GM21717 (cell line): ENCODE results near the gene GREB1.

ENCODE experiments used
- ATAC-seq: cut with Tn5 transposase; IDR thresholded peaks from one replicate; pipeline ENCODE4 v1.9.1; 2021; ENCODE audit warnings: mild to moderate bottlenecking, moderate library complexity; ENCODE audit not compliant: unreplicated experiment

The GREB1 gene

DNA sequence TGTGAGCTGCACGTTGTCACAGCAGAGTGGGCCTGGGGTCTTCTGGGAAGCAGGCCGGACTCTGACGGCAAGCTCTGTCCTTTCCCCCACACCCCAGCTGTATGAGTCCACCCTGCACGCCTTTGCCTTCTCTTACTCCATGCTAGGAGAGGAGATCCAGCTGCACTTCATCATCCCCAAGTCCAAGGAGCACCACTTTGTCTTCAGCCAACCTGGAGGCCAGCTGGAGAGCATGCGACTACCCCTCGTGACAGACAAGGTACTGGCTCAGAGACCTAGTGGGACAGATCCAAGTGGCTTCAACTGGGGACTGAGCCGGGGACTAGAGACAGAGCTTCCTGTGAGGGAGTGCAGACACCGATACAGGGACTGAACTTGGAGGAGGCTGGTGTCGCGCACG lies 96.0 kb downstream of the GREB1 start:
- ATAC-seq, result no peak

DNA sequence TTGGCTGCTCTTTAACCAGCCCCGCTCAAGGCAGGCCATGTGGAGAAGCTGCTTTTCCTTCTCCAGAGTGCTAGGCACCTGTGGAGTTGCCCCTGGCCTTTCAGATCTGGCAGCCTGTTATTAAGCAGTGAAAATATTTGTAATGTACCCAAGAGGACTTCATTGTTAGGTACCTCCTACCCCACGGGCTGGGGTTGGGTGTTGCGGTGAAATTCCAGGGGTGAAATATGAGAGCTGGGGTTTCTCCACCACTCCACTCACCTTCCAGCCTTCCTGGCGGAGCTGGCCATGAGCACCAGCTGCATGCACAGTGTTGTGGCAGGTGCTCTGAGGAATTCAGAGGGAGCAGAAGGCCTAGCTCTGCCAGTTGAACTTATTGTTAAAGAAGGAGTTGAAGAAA lies 97.0 kb downstream of the GREB1 start:
- ATAC-seq, result no peak

DNA sequence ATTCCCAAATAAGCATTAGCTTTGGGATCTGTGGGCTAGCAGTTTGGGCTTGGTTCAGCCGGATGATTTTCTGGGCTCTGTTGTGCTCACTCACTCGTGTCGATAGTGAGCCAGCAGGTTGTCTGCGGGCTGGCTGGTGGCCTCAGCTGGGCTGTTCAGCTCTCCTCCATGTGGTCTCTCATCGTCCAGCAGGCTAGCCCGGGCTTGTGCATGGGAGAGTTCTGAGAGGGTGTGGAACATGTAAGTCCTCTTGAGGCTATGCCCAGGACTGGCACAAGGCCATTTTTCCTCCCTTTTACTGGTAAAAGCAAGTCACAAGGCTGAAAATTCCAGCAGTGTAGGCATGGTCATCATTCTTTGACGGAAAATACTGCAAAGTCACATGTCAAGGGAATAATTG lies 97.6 kb downstream of the GREB1 start:
- no peak for ATAC-seq

DNA sequence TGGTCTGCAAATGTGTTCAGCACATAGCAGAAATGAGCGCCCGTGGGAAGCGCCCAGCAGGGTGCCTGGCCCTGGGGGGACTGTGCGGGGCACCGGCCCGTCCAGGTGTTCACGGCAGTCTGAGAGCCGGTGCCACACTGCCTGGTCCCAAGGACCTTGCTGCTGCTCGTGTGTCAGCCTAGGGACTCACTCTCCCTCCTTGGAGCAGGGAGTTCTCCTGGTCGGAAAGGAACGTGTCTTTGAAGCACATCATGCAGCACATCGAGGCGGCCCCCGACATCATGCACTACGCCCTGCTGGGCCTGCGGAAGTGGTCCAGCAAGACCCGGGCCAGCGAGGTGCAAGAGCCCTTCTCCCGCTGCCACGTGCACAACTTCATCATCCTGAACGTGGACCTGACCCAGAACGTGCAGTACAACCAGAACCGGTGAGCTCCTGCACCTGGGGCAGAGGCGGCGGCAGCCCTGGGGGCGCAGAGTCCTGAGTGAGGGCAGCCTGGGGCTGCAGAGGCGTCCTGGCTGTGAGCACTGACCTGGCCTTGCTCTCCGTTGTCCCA lies 100.2 kb downstream of the GREB1 start:
- ATAC-seq, result no peak

DNA sequence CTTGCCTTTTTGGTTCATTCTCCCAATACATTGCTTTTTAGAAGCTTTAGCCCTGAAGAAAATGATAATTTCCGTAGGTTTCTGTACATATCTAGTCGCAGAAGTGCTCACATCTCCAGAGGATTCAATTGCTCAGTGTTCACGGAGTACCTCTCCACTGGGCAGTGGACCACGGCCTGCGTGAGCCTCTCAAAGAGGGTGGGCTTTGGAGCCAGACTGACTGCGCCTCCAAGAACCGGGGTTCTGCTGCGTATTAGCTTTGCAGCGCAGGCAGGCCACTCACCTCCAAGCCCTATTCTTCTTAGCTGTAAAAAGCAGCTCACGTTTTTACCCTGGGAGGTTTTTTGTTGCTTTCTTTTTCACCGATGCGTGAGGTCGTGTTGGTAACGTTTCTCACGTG lies 100.7 kb downstream of the GREB1 start:
- ATAC-seq, result no peak

DNA sequence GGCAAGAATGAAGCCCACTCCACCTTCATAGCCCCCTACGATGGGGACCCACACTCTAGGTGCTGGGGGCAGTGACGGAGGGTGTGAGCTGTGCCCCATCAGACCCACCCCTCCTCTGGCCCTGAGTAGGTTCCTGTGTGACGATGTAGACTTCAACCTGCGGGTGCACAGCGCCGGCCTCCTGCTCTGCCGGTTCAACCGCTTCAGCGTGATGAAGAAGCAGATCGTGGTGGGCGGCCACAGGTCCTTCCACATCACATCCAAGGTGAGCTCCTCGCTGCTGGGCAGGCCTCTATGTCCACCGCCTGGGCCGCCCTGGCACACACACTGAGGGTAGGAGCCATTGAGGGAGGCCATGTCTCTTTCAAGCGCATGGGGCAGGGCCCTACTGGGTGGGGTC lies 101.3 kb downstream of the GREB1 start:
- no peak for ATAC-seq

DNA sequence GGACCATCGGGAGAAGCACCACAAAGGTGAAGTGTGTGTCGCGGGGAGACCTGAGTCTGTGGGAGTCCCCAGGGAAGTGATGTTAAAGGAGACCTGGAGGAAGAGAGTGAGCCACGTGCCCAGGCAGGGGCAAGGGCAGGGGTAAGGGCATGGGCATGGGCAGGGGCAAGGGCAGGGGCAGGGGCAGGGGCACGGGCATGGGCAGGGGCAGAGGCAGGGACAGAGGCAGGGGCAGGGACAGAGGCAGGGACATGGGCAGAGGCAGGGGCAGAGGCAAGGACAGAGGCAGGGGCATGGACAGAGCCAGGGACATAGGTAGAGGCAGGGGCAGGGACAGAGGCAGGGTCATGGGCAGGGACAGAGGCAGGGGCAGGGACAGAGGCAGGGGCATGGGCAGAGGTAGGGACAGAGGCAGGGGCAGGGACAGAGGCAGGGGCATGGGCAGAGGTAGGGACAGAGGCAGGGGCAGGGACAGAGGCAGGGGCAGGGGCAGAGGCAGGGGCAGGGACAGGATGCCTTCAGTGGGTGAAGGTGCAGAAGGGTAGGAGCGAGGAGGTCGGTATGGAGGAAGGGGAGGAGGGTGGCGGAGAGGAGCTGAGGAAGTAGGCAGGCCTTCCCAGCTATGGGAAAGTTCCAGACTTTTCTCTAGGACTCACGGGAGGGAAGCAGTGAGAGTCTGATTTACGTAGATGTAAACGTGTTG lies 102.9 kb downstream of the GREB1 start:
- no peak for ATAC-seq

DNA sequence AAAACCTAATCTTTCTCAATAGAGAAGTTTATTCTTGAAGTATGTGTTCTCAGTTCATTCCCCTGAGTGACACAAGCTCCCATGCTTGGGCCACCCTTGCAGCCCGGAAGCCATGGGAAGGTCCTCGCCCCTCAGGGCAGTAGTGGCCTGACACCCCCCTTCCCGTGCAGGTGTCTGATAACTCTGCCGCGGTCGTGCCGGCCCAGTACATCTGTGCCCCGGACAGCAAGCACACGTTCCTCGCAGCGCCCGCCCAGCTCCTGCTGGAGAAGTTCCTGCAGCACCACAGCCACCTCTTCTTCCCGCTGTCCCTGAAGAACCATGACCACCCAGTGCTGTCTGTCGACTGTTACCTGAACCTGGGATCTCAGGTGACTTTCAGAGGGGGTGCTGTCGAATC lies 103.7 kb downstream of the GREB1 start:
- no peak for ATAC-seq

DNA sequence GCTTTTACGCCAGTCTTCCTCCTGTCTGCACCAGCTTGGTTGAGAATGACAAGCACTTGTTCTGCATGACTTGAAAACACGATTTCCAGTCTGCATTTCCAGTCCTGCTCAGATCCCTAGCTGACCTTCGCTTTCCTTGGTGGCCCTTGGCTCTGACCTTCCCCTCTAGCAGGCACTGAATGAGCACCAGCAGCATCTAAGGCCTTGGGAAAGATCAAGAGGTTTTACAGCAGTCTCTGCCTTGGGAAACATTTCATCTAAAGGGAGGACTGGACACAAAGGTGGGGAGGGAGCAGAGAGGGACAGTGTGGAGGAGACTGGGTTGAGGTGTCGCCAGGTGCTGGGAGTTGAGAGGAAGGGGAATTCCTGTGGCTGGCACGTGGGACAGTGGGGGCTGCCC lies 105.7 kb downstream of the GREB1 start:
- ATAC-seq, result no peak

DNA sequence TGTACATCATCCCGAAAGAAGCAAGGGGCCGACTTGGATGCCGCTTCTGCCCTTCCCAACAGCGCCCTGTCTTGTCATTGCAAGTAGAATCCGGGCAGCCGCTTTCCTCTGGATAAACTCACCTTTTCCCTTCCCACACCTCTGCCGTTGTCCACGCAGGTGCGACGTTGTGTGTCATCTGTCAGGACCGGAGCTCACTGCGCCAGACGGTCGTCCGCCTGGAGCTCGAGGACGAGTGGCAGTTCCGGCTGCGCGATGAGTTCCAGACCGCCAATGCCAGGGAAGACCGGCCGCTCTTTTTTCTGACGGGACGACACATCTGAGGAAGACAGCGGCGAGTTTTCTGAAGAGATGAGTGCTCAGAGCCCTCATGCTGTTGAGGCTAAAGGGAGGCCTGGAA lies 106.3 kb downstream of the GREB1 start:
- ATAC-seq, result no peak

DNA sequence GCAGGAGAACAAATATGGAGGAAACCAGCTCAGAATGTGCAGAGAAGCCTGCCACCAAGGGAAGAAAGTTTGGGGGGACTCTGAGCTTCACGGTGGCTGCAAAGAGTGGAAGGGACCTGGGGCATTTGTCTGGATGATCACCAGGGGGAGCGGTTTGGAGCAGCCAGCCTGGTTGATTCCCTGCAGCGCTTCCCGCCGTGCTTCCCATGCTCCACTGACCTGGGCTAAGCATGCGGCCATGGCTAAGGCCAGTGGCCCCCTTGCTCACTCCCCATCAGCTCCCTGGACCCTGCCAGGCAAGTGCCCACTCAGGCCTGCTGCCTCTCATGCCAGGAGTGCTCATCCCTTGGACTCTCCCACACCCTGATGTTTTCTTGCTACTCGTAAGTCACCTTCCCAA lies 109.1 kb downstream of the GREB1 start:
- ATAC-seq, result no peak

DNA sequence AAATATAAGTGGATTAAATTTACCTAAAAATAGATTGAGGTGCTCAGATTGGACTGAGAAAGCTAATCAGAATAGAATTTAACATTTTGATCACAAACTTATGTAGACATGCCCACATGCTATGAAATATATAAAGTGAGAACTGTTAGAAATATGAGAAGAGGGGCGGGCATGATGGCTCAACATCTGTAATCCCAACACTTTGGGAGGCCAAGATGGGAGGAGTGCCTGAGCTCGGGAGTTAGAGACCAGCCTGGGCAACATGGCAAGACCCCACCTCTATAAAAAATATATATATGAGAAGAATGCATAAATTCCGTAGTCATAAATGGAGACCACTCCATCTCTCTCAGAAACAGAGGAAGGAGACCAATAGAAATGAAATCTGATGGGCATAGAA lies 110.4 kb downstream of the GREB1 start:
- ATAC-seq, result no peak

DNA sequence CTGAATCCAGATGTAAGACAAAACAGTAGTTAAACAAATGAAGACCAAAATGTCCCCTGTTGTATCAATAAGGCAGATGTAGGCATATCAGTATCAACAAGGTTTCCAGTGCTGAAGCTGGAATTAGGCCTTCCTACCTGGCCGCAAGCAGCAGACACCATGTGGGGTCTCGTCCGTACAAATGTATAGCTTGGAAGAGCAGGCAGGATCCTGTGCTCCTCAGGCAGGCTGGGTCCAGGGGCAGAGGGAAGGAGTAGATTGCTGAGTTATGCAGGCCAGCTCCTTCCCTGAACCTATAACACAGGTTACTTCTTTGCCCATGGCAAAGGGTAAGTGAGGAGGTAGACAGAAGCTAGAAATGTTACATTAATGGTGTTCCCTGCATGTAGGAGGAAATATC lies 112.7 kb downstream of the GREB1 start:
- ATAC-seq, result no peak

DNA sequence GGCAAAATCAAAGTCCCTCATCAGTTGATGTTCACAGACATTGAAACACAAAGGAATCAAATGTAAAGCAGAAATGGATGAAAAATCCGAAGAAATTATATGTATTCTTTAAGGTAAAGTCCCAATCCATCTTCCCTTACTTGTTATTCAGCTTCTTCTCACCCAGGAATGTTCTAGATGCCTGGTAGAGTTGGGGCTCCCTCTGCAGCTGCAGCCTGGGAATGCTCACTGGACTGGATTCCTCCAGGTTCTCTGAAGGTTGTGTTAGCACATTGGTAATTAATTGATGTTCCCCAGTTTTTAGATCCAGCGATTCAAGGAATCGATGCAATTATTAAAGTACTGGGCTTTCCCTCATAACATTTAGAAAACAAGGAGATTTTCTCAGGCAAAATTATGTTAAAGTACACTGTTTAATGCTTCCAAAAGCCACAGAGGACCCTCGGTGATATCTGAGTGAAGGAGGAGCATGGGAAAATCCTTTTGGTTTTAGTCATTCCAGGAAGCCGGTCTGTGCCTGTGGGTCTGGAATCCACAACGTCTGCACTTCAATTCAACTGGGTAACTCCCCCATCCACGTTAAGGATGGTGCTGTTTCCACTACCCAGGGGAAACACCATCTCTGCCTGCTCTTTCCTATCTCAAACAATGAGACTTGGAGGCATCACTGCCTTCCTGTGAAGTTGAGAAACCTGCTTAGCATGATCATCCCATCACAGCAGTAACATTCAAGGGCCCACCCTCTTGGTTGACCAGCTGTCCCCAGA lies 114.2 kb downstream of the GREB1 start:
- no peak for ATAC-seq

DNA sequence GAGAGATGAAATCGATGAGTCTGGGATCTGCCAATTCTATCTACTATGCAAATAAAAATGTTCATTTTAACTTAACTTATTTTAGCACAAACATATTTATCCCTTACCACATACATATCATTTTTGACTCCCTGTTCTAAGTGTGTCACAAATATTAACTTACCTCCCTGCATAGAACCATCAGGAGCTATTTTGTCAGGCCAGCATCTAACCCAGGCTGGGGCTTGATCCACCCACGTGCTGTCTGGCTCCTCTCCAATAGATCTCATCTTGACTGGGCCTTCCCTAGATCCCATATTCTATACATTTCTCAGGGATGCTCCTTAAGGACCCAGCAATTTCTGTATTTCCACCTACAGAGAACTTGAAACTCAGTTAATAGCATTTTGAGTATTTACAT lies 115.2 kb downstream of the GREB1 start:
- ATAC-seq, result no peak

DNA sequence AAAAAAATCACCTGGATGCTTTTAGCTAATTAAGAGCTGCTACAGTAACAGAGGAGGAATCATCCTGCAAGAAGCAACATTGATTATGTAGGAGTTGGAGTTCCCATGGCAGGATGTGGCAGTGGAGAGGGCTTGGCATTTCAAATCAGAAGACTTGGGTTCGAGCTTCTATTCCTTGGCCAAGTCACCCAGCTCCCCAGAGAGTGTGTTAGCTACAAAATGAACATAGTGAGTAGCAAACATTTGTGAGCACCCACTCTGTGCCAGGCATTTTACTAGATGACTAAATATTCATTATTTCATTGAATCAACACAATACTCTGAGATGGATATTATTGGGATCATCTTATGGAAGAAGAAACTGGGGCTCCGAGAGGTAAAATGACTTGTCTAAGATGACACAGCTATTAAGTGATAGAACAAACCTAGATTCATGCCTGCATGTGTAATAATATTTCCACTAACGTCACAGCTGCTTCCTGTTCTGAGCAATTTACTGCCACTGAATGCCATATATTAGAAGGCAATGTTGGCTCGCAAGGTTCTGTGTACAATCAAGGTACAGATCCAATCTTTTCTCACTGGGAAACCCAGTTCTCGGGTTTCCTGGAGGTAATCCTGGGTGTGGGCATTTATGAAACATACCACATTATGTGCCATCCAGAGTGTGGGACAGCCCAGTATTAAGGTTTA lies 118.2 kb downstream of the GREB1 start:
- no peak for ATAC-seq

DNA sequence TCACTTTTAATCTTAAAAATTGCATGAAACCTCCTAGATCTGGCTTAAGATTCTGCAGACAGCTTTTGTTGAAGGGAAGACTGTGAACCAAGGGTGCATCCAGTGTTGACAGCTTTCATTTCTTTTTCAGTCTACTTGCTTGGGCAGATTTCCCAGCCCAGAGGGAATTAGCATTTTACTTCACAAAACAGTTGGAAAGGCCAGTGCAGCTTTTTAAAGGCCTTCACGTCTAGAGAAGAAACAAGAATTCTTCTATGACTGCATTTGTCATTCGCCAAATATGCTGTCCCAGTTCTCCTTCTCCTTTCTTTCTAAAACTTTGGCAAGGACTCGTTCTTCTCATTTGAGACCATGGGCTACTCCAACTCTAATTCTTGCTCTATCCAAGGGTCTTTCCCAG lies 118.7 kb downstream of the GREB1 start:
- ATAC-seq, result no peak

DNA sequence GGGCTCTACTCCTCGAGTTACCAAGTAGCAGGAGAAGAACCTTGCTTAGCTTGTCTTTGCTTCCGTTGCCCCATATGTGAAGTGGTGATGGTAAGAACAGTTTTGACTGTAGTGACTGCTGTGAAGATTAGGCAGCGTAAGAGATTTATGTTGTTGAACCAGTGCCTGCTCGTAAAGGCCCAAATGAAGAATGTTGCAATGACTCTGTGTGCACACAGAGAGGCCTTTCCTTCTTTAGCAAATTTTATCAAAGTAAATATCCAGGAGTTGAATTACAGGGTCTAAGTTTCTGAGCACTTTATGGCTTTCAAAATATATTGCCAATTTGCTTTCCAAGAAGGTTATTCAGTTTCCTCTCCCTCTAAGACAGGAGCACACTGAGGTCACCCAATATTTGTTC lies 121.7 kb downstream of the GREB1 start:
- no peak for ATAC-seq

DNA sequence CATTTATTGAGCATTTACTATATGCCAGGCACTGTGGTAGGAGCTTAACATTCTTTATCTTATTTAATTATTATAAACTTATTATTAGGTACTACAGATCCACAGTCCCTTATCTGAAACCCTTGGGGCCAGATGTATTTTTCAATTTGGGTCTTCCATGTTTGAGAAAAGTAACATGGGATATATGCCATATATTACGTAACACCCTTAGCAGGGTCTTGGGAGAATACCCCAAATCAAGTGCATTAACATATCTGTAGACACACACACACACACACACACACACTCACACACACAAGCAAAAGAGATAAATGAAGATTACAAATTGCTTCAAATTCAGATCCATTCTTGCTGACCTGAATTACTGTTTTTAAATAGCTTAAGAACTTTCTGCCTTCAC lies 122.4 kb downstream of the GREB1 start:
- no peak for ATAC-seq

DNA sequence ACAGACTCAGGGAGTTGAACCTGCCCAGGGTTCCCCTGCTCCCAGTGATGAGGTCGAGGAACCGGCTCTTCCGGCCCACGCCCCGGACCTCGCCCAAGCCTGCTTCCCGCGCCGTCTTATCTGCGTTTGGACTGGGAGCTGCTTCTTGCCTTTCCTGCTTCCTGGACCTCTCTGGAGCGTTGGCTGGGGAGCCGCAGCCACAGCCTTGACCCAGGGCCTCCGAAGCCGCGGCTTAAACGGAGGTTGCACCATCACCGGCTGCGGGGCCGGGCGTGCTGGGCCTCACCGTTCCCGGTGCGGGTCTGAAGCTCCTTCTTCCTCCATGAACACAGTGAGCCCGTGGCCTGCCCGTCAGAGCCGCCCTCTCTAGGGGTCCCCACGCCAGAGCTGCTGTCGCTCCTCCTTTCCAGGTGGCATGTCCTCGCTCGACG lies 122.8 kb downstream of the GREB1 start:
- ATAC-seq, result no peak

DNA sequence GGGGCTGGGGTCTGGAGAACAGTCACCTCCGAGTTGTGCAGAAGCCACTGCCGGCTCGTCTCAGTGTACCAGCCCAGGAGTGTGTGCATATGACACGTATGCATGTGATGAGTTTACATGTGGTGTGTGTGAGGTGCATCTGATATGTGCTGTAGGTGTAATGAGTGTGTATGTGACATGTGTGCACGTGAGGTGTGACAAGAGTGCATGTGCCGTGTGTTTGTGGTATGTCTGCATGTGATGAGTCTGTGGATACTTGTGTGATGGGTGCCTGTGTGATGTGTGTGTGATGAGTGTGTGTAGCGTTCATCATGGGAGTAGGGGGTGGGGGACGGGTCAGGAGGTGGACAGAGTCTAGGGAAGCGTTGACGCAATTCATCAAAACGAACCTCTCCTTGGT lies 123.3 kb downstream of the GREB1 start:
- ATAC-seq, result no peak

DNA sequence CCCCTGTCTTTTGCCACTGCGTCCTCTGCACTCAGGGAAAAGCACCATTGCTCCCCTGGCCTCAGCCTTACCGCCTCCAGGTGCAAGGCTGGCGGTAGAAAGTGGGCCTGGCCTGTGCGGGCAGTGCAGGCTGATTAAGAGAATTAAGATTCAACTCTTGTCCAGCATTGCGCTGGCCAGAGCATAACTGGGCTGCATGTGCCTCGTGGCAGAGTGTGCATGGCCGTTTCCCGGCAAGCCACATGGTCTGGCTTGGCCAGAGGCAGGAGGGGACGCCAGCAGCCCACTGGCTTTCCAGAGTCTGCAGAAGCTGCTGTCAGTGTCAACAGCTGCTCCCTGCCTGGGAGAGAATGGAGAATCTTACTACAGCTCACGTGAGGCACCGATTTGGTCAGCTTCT lies 123.8 kb downstream of the GREB1 start:
- no peak for ATAC-seq
